Activated T-cell treated with anti-CD3 and anti-CD28 coated beads for 1 hour (primary cell): ENCODE results near the gene CATSPERE.
A peak's percentile ranks its signal among the peaks of the same experiment; 100 is the strongest.
"Not testable (repeated sequence)": the region's sequence is repeated elsewhere in the genome, so short reads cannot be mapped to it uniquely, and the experiment has no call there.

Experiments
- DNase-seq: peaks from one replicate; pipeline ENCODE4 v3.0.0-alpha.2; 2020; ENCODE audit warnings: low read depth

The CATSPERE gene

DNA sequence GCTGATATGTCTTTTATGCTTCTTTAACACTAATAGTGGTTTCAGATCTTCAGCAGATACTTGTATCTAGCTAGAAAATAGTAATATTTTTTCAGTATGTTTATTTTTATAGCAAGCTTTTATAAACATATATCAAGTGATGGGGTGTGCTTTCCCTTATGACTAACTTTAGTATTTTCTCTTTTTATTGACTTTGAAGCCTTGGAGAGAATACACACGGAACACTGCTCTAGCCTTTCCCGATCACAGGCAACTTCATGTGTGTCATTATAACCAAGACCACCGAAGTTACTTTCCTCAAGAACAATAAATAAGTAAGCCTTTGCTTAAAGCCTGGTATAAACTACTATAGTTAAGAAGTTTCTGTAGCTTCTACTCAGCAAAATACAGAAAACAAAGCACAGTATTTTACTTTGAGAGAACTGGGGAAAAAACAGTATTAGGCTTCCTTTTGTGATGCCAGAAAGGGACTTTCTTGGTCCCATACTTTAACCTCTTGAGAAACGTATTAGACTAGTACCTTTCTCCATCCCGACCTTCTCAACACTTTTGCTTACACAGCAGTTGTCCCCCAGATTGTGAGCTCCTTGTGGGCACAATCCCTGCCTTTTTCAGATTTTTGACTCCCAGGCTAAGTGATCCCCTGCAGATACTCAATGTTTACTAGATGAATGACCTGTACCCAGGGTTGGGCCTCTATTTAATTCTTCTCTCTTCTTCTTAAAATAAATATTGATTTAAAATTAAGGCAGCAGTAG lies 12.6 kb upstream of the CATSPERE start:
- DNase-seq: no peak

DNA sequence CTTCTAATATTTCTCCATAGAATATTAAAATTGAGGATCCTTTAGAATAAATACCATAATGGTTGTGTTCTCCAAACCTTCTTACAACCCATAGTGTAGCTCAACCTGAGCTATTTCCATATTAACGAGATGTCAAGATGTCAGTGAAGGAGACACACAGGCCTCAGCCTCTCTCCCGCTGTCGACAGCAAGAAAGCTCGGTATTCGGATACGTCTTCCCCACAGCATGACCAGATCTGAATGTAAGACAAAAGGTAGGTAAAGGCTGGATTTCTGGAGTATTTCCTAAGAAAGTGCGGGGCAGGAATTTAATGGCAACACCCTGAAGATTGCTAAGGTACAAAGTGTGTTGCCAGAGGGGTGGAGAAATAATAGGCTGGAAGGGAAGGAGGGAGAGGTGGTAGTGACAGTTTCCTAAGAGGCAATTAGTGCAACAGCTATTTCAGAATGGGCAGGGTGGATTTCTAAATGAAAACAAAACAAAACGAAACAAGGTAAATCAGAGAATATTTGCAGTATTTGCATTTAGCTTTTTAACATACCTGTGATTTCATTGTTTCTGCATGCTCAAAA lies 11.1 kb upstream of the CATSPERE start:
- no peak for DNase-seq

DNA sequence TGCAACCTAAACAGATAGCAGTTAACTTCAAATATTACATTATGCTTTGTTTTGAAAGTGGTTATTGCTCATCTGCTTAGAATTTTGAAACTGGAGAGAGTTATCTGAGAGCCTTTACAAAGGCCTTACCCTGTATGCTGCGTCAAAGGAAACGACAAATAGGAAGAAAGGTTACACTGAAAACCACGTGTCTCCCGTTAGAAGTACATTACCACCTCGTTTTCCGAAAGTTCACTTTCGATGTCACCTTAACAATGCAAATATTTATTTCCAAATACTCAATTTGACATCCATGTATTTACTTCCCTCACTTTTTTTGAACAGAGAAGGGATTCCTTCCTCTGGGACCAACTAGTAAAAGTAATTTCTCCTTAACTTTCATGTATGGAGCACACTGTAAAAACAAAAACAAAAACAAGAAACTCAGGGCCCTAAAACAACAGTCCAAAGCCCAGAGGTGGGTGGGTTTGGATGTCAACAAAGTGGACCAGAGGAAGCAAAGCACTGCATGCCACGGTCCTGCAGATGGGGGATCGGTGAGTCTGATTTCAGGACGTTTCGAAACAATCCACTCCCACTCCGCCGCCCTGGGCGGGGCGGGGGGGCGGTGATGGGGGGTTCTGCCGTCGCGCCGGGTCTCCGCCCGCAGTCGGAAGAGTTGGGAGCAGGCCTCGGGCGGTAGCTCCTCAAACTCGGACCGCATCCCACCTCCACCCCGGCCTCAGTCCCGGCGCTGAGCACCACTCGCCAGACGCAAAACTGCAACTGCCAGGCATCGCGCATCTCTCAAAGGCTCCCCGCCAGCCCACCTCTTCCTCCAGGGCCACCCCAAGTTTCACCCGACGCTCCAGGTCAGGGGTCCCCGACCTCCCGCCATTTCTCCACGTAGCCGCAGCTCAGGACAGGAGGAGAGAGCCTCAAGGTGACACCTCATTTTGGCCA lies 10.2 kb upstream of the CATSPERE start:
- DNase-seq: peak; percentile 44

DNA sequence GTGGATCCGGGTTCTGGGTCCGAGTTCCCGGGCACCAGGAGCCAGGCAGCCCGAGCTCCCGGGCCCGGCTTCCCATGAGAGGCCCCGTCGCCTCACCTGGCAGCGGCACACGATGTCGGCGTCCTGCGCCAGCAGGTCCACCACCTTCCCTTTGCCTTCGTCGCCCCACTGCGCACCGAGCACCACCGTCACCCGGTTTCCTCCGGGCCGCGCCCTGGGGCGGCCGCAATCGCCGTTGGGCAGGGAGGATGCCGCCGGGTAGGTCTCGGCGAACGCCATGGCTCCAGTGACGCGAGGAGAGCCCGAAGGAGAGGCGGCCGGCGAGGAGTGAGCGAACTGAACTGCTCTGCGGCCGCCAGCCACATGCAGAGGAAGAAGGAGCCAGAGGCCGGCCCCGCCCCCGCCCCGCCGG lies 9.5 kb upstream of the CATSPERE start, which contains the start of gene ADSS2:
ADSS2 (minus strand) TSS at position 371 of the 412 bp plus-strand sequence; CDS start at position 279, 92 bp downstream.
- DNase-seq: no peak

GRCh38 chr1:244451951-244452795 lies 8.9 kb upstream of the CATSPERE start:
- peak; percentile 99 for DNase-seq

GRCh38 chr1:244454412-244454811 lies 6.7 kb upstream of the CATSPERE start:
- DNase-seq: no peak

DNA sequence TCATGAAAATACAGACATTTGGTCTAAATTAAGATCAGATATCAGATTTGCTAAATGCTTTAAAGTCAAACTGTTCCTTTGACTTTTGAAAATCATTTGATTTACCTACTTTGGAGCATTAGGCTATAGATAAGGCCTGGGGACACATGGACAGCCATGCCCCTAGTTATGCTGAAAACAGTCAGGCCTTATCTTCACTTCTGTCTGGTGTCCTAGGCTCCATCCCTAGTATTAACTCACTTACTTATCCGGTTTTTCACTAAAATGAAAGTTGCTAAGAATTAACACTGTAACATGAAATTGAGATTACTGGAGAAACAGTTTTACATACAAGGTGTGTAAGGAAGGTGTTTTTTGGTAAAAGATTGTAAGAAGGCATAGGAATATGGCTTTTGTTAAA lies 4.5 kb upstream of the CATSPERE start:
- DNase-seq: no peak

DNA sequence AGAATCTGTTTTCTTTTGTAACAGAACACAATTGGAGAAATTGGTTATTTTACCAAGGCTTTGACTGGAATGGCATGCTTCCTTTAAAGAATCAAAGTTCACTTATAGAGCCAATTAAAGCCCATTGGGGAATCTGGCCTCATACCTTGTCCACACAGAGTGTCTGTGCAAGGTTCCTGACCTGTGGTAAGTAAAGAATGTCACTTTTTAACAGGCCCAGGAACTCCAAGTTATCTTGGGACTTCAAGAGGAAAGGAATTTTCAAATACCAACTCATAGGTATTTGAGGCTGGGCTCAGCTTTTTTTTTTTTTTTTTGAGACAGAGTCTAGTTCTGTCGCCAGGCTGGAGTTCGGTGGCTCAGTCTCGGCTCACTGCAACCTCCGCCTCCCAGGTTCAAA lies 2.3 kb upstream of the CATSPERE start:
- DNase-seq: no peak

DNA sequence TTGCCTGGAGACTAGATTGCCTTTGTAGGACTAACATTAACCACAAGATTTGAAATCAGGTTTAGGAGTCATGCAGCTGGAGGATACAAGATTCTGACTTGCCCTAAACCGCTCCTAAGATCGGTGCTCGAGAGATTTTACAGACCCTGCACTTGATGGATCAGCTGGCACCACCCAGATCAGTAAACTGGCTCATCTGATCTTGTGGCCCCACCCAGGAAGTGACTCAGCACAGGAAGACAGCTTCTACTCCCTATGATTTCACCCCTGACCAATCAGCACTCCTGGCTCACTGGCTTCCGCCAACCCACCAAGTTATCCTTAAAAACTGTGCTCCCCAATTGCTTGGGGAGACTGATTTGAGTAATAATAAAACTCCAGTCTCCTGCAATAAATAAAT lies 876 bp upstream of the CATSPERE start:
- no peak for DNase-seq

DNA sequence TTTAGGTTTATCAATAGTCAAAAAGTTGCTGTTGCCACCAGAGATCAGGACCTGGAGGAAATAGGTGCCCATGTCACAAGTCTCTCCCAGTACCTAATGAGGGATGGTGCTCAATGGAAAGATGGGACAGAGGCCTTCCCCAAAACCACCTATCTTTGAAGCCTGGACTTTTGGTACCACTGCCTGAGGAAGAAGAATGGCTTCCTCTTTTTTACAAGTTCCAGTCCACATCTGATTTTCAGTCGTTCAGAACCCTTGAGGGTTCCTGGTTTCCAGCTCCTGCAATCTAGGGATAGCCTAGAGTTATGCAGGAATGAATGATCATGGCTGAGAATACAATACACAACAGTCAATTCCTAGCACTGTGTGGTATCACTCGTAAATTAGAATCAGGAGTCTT lies 5.7 kb downstream of the CATSPERE start:
- no peak for DNase-seq

GRCh38 chr1:244473059-244473605 lies 12.1 kb downstream of the CATSPERE start:
- no peak for DNase-seq

DNA sequence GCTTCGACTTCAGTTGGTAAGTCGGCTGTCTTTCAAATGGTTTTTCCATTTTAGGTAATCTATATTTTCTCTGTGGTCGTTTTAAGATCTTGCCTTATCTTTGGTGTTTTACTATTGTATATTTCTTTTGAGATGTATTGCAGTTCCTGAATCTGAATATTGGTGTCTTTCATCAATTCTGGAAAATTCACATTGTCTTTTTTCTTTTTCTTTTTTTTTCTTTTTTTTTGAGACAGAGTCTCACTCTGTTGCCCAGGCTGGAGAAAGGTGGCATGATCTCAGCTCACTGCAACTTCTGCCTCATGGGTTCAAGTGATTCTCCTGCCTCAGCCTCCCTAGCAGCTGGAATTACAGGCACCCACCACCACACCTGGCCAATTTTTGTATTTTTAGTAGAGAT lies 23.9 kb downstream of the CATSPERE start:
- DNase-seq: not testable (repeated sequence)

DNA sequence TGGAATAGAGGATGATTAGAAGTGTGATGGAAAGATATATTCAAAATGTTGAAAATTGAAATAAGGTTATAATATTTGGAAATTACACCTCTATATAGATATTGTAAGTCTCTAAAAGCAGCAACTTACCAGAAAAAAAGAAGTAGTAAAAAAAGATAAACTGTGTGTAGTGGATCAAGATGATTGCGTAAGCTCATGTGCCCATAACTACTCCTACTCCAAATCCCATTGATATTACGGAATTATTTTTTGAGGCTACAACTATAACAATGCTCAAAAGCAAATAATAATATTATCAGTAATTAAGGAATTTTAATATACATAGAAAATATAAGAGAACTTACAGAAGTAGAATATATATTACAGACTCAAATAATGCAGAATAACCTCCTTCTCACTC lies 33.6 kb downstream of the CATSPERE start:
- DNase-seq: no peak

- DNase-seq: no peak
Measured at GRCh38 chr1:244496186-244496585, 35.1 kb downstream of the CATSPERE start.

DNA sequence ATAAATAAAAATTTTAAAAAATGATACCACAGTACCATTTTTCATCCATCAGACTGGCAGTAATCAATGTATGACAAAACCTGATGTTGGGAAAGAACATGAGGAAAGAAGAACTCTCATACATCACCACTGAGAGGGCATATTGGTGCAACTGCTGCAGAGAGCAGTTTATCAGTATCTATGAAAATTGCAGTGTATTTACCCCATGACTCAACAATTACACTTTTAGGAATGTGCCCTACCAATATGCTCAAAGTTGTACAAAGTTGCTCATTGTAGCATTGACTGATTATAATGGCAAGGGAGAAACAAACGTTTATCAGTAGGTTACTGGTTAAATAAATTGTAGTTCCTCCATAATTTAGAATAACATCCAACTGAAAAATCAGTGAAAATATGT lies 36.7 kb downstream of the CATSPERE start:
- DNase-seq: no peak

DNA sequence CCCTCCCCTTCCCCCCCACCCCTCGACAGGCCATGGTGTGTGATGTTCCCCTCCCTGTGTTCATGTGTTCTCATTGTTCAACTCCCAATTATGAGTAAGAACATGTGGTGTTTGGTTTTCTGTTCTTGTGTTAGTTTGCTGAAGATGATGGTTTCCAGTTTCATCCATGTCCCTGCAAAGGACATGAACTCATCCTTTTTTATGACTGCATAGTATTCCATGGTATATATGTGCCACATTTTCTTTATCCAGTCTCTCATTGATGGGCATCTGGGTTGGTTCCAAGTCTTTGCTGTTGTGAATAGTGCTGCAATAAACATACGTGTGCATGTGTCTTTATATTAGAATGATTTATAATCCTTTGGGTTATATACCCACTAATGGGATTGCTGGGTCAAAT lies 38.4 kb downstream of the CATSPERE start:
- DNase-seq: not testable (repeated sequence)

DNA sequence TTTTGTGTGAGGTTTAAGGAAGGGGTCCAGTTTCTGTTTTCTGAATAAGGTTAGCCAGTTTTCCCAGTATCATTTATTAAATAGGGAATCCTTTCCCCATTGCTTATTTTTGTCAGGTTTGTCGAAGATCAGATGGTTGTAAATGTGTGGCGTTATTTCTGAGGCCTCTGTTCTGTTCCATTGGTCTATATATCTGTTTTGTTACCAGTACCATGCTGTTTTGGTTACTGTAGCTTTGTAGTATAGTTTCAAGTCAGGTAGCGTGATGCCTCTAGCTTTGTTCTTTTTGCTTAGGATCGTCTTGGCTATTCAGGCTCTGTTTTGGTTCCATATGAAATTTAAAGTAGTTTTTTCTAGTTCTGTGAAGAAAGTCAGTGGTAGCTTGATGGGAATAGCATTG lies 39.4 kb downstream of the CATSPERE start:
- DNase-seq: not testable (repeated sequence)

- no peak for DNase-seq
Measured at GRCh38 chr1:244502630-244503029, 41.6 kb downstream of the CATSPERE start.

DNA sequence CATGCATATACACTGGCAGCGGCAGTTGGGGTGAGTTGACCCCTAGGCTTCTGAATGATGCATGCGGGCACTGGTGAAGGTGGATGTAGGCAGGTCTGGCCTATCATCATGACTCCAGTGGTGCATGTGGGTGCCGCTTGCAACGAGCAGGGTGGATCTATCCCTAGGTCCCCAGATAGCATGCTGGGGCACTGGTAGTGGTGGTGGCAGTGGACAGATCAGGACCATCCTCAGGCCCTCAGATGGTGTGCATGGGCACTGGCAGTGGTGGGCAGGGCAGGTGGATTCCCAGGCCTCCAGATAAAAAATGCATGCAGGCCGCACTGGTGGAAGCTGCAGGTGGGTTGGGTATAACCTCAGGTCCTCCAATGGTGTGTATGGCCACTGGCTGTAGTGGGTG lies 52.4 kb downstream of the CATSPERE start:
- DNase-seq: no peak

DNA sequence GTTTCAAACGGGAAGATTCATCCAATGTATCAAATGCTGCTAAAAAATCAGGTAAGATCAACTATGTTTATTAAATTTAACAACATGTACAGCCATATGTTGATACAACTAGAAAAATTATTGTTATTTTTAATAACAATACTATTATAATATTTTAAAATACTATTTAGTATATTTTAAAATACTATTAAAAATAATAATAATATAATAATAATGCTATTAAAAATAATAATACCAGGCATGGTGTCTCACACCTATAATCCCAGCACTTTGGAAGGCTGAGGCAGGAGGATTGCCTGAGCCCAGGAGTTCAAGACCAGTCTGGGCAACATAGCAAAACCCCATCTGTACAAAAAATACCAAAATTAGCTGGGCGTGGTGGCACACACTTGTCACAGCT lies 54.6 kb downstream of the CATSPERE start:
- no peak for DNase-seq

GRCh38 chr1:244536316-244536715 lies 75.2 kb downstream of the CATSPERE start:
- DNase-seq: no peak
